DMS53 treated with DMSO at 0.1 percent for 48 hours (cell line): ENCODE data around the gene FBLN1.
"Not testable (repeated sequence)": the region's sequence is repeated elsewhere in the genome, so short reads cannot be mapped to it uniquely, and the experiment has no call there.

Experiments
- DNase-seq: peaks from one replicate; lab custom pipeline; 2025; ENCODE audit not compliant: unreplicated experiment; lab: John Stamatoyannopoulos, UW

FBLN1 gene

DNA sequence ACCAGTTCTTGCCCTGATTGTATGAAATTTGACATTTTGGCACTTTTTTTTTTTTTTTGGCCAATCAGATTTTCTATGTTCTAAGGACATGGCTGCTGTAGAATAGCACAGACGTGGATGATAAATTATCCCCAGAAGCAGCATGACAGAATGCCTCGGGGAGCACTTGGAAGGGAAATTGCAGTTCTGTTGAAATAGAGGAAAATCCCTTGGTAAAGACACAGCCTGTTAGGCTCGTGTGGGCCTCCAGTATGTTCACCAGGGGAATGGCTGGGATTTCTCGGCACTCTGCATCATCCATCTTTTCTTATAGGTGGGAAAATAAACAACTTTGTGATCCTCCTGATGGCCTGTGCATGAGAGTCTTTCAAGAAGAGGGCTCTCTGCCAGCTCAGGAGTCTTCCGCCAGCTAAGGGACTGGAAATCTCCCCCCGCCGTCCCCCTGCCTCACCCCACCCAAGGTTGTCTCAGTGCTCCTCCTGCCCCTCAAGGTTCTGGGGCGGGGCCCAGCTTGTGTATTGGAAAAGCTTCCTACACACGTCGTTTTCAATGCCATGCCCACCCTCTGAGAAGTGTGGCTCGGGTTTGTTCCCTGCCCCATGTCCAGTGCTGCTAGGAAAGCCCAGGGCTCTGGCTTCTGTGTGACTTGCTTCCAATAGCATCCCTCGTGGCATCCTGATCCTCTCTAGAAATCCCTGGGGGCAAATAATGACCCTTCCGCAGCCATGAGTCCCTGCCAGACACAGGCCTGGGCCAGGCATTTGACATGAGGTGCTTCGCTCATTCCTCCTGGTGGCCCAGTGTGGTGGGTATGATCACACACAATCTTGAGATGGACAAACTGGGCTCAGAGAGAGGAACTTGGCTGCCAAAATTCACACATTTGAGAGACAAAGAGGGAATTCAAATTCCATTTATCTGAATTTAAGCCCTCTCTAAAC, 98.4 kb downstream of the FBLN1 start:
- DNase-seq: no peak

DNA sequence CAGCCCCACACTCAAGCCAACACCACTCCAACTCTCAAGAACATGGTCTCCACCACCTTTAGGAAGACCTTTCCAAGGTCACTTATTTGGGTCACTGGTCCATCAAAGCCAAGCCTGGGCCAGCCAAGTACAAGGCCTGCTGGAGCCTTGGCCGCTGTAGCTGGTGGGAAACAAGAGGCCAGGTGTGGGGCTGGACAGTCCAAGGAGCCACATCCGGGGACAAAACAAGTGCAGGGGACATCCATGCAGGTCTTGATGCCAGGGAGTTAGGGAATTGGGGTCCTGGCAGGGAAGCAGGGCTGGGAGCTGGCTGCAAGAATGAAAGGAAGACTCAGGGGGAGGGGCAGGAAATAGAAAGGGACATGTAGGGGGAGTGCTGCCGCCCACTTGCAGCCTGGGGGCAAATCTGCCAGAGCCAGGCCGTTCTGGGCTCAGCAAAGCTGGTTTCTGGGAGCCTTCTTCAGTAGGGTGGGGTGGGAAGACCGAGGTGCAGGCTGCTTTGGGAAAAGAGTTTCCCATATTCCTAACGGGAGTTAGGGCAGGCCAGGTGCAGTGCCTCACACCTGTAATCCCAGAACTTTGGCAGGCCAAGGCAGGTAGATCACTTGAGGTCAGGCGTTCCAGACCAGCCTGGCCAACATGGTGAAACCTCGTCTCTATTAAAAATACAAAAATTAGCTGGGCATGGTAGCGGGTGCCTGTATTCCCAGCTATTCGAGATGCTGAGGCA, 99.5 kb downstream of the FBLN1 start:
- DNase-seq: no peak

- DNase-seq: no peak
Measured at GRCh38 chr22:45602824-45603595, 100.3 kb downstream of the FBLN1 start.

DNA sequence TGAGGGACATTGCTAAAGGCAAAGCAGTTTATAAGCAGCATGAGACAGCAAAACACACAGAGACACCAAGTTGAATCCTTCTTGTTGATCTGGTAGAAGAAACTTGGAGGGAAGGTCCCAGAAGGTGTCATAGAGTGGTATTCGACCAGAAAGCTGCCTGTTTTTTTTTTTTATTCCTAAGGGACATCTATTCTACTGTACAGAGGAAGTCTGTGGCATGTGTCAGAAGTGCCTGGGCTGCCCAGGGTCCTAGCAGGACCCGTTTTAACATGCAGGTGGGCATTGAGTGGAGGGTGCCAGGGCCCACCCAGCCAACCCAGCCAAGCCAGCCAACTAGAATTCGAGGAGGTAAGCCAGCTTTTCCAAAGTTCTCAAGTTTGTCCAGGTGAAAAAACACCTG, 100.9 kb downstream of the FBLN1 start:
- DNase-seq: no peak

- not testable (repeated sequence) for DNase-seq
Measured at GRCh38 chr22:45608045-45608444, 105.4 kb downstream of the FBLN1 start.

- no peak for DNase-seq
Measured at GRCh38 chr22:45608763-45609180, 106.1 kb downstream of the FBLN1 start.

DNA sequence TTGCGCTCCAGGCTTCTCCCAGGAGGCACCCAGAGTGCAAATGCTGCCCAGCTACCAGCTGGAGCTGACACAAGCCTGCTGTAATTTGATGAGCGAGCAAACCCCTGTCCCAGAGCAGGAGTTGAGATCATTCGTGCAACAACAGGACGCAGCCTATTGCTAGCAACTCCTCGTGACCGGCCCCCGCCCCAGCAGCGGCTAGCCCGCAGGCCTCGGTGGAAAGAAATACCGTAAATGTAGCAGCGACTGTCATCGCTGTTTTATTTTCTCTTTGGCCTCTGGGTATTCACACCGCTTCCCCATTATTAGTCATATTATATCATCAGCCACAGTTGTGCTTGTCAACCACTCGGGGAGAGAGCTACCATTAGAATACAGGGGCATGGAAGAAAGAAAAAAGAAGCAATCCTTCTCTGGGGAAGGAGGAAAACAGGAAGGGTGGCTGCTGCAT, 109.8 kb downstream of the FBLN1 start:
- DNase-seq: no peak

DNA sequence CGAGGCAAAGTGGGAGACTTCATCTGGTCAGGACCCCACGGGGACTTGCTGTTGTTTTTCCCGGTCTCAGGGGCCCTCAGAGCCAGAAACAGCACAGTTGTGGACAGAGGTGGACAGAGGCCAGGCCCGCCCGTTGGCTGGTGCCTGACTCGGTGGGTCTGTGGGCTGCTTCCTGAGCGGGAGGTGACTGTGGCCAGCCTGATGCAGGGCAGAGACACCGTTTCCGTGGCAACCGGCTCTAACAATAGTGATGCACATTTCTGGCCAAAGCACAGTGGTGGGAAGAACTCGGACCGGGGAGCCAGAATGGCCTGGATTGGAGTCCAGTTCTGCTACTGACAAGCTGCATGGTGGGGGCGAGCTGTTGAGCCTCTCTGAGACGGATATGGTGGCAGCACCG, 110.3 kb downstream of the FBLN1 start:
- DNase-seq: no peak

- no peak for DNase-seq
Measured at GRCh38 chr22:45615364-45615763, 112.7 kb downstream of the FBLN1 start.

DNA sequence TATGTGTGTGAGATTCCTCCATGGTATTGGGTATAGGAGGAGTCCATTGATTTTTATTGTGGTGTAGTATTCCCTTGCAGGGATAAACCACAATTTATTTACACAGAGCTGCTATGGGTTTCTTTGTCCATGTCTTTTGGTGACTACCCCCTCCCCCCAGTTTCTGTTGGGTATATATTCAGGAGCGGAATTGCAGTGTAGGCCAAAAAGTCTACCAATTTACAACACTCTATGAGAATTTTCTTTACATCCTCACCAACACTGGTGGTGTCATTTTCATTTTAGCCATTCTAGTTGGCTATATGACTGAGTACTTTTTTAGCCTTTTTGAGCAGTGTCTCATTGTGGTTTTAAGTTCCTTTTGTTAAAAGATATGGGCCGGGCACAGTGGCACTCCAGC, 113.7 kb downstream of the FBLN1 start:
- DNase-seq: no peak

- DNase-seq: no peak
Measured at GRCh38 chr22:45617948-45618347, 115.3 kb downstream of the FBLN1 start.

DNA sequence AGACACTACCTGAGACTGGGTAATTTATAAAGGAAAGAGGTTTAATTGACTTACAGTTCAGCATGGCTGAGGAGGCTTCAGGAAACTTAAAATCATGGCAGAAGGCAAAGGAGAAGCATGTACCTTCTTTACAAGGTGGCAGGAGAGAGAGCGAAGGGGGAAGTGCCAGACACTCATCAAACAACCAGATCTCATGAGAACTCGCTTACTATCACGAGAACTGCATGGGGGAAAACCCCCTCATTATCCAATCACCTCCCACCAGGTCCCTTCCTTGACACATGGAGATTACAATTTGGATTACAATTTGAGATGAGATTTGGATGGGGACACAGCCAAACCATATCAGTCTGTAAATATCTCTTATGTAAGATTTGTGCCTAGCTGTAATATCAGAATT, 118.0 kb downstream of the FBLN1 start:
- no peak for DNase-seq

- DNase-seq: no peak
Measured at GRCh38 chr22:45621836-45622600, 119.3 kb downstream of the FBLN1 start.

- DNase-seq: not testable (repeated sequence)
Measured at GRCh38 chr22:45623464-45624145, 120.9 kb downstream of the FBLN1 start.

DNA sequence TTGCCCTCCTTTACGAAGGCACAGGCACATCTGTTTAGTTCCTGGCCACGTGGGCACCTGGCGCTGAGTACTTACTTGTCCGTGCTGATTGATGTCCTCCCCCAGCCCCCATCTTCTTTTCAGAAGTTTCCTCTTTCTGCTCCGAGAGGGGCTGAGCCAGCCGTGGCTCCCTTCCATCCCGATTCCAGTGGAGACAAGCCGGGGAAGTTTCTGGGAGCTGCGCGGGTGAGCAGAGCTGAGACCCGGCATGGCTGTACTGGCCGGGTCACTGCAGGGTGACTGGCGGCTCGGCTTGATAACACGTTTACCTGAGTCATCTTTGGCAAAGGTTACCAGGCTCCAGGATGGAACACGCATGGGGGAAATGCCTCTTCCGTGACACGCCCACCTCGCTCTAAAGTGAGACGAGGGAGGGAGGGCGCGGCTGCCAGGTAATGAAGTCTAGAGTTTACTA, 123.5 kb downstream of the FBLN1 start:
- DNase-seq: no peak

- DNase-seq: no peak
Measured at GRCh38 chr22:45627489-45628233, 125.0 kb downstream of the FBLN1 start.

GRCh38 chr22:45628515-45628914, 125.8 kb downstream of the FBLN1 start:
- no peak for DNase-seq

DNA sequence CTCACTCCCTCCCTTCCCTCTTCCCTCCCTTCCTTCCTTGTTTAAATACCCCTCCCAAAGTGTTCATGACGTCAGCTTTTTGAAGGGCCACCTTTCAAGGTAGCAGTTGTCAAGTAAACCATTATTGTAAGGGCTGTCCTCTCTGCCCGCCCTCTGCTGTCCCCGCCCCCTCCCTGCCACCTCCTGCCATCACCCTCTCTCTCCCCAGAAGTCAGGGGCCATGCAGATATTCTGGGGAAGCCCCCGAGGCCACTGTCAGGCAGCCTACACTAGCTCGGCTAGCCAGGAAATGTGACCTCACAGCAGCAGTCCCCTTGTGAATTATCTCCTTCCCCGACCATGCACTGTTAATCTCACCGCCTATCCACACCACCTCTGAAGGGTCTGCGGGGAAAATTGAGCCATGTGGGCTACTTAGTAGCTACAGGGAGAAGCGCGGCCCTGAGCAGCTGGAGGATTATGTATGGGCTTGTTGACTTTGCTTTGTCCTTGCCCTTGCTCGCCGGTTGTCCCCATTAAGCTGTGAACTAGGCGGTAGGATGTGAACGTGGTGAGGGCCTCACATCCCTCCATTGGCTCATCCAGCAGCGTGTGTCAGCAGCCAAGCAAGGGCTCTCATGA, 126.9 kb downstream of the FBLN1 start:
- no peak for DNase-seq

GRCh38 chr22:45630436-45630835, 127.8 kb downstream of the FBLN1 start:
- no peak for DNase-seq
